ENCODE measurements around the gene NRXN3.

The NRXN3 gene

DNA sequence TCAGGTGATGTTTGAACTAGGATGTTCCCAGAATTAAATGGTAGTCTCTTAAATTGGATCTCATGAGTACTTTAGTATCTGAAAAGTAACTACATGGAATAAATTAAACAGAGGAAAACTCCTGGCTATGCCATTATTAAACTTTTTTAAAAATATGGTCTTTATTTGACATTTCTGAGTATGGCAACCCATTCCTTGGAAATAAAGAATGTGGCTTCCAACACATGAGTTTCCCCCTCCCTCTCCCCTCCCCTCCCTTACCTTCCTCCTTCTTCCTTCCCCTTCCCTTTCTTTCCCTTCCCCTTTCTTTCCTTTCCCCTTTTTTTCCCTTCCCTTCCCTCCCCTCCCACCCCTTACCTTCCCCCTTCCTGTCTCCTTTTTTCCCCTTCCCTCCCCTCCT is 1100.9 kb downstream of the NRXN3 start:
- no peak for DNase-seq

DNA sequence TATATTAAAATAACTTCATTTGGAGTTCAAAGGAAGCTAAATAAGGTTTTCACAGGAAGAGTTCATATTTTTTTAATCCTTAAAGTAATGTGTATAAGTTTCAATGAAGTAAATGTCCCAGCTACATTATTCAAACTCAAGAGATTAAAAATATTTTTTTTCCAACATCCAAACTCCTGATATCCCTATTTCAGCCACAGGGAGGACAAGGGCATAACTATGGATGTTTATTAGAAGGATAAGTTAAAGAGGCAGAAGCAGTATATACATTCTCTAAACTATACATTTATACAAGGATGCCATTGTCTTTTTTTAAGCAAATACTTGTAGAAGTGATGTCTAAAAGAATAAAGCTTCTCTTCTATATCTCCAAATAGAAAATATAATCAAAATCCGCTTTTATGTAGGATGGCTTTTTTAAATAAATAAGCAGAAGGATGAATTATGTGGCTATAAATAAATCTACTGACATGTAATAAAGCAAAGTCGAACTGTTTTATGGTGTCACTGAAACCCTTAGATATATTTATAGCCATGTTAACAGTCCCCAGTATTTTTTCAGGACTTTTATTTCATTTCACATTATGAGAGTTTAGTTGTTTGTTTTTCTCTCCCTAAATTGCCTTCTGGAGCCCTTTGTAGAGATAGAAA is 1104.6 kb downstream of the NRXN3 start:
- DNase-seq: no peak

DNA sequence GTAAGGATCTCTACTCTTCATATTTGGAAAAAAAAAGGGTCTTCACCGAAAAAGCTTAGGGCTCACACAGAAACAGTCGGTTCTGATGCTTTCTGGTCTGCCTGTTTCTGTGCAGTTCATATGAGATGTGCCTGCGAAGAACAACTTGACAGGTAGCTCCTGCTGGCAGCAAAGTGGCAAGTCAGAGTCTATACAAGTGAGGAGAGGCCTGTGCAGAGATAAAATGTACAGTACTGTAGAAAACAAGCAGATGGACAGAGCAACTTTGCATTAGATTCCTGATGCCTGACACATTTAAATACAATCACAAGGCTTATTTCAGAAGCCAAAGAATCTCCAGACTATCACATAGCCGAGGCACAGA is 1105.1 kb downstream of the NRXN3 start:
- DNase-seq: no peak

DNA sequence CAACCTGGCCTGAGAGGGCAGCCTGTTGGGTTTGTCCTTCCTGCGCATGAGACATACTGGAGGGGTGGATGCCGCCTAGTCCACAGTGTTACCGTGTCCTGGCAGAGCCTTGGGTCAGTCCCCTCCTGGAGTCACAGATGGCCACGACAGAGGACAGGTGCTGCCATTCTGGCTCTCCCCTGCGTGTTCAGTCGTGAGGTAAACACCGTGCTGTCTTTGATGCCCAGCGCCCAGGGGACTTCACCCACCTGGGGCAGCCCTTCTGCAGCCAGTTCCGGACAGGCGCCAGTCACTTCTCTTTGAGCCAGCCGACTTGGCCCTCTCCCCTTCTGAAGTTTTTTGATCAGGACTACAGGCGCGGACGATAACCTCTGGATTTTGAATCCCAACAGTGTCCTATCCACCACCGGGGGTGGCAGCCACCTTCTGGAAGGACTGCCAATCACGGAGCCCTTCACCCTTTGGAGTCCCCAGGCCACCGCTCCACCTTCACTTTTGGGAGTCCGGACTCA is 1108.2 kb downstream of the NRXN3 start:
- DNase-seq: no peak

DNA sequence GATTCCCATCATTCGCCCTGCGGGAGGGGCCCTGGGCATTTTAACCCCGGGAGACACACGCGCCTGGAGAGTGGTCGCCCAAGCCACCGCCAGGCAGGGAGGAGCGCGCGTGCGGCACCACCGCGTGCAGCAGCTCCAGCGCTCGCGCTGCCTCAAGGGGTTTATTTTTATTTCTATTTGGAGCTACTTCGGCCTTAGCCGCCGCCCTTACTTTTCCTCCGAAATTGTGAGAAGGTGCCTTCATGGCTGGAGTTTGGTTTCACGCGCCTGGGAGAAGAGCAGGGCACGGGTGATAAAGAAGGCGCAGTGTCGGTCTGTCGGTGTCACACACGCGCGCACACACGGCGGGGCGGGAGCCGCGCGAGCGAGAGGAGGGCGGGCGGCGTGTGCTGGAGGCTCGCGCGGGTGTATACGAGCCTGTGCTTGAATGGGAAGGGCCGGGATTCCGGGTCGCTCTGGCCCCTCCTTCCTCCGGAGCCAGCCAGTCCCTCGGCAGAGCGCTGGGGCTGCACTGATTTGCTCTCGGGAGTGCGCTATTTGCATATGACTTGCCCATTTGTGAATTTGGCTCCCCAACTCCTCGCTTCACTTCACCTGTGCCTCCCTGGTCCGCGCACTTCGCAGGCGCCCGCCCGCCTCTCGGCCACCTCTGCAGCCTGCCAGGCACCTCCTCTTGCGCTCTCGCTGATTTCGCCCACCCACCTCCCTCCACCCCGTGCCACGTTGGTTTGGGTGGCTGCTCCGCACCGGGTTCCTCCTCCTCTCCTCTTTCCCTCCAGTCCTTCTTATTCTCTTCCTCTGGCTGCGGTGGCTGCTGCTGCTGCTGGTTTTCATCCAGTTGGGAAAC is 1108.8 kb downstream of the NRXN3 start:
- peak; percentile 26 for DNase-seq

DNA sequence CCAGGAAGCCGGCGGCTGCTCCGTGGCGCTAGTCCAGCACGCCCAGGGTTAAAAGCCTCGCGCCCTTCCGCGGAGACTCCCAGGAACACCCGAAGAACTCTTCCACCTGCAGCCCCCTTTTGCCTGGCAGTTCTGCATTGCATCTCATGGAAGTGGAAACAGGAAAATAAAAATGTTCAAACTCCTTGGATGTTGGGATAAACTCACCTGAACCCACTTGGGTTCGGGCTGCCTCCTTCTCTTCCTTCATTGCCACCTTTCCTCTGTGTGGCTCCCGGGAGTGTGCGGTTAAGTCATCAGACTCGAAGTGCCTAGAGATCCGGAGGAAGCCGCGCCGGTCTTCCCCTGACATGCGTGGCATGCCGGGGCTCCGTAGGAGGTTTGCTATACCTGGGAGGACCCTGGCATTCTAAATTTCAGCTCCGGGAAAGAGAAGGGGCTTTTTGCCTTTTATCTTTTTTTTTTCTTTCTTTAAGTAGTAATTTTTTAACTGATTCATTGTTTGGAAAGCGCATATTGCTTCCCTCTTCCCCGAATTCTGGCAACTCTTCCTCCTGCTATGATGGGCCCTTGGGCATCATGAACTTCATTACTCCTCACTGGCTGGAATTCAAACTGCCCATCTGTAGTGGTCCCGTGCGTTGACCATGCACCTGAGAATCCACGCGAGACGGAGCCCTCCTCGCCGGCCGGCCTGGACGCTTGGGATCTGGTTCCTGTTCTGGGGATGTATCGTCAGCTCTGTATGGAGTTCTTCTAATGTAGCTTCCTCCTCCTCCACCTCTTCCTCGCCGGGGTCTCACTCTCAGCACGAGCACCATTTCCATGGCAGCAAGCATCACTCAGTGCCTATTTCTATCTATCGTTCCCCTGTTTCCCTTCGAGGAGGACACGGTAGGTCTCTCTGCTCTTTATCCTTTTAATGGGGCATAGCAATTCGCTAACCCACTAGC is 1109.7 kb downstream of the NRXN3 start:
- DNase-seq: no peak

DNA sequence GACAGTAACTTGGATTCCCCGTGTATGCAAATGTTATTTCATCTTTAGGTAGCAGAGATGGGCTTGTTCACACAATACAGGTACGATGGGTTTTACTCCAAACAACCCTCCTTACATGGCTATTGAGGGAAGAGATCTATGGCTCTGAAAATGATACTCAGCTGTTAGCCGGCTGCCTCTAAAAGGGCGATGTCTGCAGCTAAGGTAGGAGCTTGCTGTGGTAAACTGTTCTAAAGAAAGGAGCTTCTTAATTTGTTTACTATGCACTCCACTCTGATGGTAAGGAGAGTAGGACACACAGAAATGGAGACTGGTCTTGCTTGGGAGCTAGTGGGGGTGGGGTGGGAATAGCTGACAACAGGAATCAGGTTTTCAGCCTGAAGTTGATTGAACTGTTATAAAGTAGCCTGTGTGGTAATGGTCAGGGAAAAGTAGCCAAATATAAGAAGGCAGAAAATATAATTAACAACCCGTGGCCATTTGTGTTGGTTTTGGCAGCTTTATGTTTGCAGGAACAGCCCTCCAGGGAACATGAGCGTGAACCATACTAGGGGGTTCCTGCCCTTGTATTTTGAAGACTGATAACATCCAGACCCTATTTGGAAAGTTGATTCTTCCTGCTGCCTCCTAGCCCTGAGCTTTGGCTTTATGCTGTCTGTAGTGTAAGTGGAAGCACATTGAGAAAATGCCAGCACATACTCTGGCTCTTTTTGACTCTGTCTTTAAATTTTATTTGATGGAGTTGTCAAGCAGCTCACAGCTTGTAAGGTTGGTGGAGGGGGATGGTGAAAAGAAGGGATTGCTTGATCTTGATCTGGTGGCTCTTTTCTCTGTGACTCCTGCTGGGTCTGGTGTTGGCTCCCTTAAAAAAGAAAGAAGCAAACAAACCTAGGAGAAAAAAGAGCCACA is 1111.3 kb downstream of the NRXN3 start:
- no peak for DNase-seq

DNA sequence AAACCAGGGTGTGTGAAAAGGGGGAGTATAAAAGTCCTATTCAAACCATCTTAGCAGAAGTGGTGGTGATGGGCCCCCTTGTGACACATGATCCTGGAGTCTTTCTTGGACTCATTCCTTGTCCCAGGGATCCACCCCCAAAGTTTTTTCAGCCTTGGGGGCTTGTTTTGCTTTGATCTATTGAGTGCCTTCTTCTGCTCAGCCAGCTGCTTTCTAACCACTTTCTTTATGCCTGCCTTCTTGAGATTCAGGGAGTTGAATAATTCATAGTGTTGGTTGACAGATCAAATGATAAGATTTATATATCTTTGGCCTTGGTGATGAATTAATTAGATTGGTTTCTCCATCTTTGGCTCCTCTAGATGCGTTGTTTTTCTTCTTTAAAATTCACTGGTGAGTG is 1114.4 kb downstream of the NRXN3 start:
- DNase-seq: no peak

DNA sequence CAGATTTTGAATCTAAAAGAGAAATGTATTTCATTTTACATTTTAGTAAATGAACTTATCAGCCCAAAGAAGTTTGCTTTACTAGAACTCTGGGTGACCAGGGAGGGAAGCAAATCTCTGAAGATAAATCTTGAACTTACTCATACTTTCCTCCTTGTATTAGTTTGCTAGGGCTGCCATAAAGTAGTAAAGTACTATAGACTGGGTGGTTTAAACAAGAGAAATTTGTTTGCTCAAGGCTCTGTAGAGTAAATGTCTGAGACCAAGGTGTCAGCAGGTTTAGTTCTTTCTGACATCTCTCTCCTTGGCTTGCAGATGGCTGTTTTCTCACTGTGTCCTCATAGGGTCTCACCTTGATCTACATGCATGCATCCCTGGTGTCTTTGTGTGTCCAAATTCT is 1115.1 kb downstream of the NRXN3 start:
- DNase-seq: no peak

DNA sequence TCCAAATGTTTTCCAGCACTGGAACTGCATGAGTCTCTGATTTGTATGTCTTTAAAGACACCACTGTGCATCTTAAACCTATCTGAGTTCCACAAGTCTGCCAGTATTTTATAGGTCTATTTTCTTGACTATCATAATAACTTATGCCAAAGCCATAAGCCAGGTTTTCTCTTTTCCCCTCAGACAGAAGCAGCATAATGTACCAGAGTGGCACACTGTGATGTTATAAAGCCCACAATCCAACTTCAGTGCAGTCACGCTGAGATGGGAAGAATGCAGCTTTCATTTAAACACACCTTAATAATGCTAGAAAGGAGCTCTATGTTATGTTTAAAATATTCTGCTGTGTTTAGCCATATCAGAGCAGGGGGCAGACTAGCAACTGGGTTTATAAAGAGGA is 1117.8 kb downstream of the NRXN3 start:
- DNase-seq: no peak

DNA sequence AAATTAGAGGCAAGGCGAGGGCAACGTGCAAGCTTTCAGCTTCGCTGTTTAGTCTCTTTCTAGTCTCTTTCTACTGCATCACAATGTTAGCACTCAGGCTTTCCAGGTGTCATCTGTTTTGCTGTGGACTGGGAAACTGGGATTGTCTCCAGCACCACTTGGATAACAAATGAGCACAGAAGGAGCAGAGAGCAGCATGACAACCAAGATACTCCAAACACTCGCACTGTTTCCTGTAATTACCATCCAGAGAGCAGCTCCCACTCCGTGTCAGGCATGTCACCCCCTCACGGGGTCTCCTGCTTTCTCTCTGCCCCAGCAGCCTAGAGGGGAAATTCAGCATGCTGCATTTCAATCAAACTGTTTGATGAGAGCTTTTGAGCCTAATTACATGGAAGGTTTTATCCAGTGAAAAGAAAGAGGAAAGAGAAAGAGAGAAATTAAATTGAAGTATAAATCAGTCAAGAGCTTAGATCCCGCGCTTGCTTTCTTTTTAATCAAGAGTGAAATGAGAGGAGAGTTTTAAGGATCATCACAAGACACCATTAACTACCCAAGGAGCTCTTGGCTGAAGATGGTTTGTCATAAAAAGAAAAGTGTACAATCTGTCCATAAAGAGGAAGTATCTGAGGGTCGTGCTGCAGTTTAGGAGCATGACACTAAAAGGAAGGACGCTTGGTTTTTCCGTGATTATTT is 1123.5 kb downstream of the NRXN3 start:
- no peak for DNase-seq

DNA sequence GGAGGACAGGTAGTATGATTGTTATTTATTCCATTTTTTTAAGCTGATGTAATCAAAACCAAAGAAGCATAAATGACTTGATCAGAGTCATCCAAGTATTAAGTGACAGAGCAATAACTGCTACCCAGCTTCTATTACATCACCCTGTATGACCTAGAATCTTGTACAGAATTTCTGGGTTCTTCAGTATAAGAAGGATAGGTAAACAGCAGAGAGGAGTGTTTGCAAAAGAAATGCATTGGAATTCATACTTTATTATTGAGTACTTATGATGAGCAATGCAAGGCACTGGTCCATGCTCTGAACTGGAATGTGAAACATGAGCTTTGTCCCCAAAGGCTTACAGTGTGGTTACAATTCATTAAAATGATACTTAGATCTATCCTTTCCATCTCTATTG is 1124.3 kb downstream of the NRXN3 start:
- DNase-seq: no peak

DNA sequence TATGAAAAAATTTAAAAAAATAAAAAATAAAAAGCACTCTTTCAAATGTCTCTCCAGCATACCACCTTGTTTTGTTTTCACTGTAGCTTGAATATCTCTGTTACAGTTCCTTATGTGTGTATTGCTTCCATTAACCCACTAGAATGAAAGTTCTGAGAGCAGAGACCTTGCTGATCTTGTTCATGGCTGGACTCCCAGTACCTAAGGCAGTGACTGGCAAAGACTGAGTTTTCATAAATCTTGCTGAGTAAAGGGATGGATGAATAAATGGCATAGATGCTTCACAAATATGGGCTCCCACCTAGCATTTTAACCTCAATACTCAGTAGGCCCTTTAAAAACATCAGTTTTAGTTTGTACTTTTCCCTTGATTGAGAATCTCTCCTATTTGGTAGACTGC is 1125.2 kb downstream of the NRXN3 start:
- DNase-seq: no peak

DNA sequence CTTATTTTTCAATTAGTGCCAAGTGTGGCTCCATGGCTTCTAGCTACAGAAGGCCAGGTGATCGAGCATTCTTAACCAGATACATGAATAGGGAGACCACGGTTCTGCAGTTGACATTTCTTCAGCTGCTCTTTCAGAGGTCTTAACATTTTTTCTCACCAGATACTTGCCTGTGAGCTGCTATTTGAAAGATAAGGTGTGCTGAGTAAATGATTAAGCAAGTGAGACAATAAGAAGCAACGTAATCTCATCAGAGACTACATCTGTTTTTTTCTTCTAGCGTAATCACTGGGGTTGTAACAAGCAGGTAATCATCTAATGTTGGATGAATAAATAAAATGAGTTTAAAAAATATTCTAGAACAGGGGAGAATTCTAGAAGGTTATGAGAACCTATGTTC is 1128.2 kb downstream of the NRXN3 start:
- DNase-seq: no peak

DNA sequence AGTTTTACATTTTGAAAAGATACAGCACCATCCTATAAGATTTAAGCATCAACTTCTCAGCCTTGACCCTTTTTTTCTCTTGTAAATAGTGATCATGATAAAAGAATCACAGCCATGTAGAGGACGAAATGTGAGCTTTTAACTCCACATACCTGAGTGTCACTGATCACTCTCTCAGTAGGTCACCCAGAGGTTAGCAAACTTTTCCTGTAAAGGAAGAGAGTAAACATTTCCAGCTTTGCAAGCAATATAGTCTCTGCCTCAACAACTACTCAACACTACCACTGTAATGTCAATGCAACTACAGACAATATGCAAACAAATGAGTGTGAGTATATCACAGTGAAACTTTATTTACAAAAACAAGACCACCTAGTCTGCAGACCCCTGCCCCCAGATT is 1129.0 kb downstream of the NRXN3 start:
- DNase-seq: no peak

DNA sequence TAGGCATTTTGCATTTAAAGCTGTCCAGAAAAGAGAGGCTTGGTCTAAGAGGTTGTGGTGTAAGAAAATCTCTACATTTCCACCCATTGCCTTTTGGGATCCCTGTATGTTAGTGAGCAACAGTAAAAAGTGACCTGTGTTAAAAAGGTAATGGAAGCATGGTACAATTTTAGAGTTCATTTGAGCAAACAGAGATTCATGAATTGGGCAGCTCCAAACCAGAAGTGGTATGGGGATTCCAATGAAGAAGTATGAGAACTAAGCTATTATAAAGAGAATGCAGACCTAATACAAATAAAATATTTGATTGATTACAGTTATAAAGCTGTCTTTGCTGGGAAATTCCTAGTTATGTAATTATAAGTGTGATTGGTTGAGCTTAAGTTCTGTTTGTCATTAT is 1134.1 kb downstream of the NRXN3 start:
- no peak for DNase-seq

DNA sequence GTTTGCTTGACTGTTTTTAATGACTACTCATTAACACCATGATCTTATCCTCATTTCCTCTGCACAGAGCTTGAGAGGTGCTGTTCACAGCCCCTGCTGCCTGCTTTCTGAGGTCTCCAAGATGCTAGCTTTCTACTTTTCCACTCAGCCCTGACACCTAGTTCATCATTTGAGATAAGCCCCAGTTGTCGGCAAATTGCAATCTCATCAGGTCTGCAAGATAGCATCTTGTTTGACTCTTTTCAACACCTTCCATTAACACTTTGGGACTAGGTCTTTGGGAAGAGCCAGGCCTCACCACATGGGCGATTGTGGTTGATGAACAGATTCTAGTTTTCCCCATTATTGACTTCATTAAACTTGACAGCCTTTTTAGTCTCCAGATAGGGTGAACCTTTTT is 1136.4 kb downstream of the NRXN3 start:
- no peak for DNase-seq

DNA sequence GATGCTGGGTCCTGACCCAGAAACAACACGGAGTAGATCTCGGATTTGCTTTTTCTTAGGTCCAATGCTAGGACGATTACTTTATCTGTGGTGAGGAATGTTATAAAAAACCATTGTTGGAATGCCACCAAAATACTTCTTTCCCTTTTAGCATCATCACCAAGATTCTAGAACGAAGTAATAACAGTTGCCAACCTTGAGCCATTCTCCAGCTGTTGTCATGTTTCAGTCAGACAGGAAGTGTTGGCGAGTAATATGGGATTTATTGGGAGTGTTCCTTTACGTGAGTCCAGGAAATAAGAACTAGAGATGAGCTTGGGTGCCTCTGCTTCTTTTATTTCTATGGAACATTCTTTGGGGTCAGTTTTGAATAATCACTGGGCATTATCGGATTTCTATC is 1148.2 kb downstream of the NRXN3 start:
- no peak for DNase-seq

DNA sequence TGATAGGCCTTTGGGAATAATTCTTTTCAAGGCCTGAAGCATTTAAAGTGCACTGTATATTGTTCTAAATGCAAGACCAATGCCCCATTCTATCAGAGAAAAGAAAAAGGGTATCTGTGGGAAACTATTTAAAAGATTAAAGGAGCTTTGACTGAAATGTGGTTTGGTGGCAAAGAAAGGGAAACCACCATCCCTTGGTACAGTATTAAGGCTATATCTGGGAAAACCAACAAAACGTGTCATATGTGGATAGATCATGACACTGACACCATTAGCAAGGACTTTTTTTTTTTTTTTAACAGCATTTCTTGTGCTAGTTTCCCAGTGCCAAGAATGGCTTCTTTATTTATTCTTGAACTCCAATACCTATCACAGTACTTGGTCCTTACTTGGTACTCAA is 1150.4 kb downstream of the NRXN3 start:
- DNase-seq: no peak

DNA sequence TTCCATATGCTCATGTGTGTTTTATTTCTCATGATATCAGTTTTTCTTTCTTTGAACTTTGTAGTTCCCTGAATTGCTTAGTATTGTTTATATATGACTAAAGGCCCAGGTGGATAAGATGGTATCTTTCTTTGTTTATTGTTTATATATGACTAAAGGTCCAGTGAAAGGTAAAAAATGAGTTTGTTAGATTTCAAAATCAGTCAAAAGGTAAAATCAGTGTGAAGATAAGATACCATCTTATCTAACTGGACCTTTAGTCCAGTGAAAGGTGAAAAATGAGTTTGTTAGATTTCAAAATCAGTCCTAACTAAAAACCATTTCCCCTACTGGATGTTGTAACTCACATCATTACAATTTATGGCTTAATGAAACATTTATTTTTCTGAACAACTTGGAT is 1150.9 kb downstream of the NRXN3 start:
- DNase-seq: no peak

DNA sequence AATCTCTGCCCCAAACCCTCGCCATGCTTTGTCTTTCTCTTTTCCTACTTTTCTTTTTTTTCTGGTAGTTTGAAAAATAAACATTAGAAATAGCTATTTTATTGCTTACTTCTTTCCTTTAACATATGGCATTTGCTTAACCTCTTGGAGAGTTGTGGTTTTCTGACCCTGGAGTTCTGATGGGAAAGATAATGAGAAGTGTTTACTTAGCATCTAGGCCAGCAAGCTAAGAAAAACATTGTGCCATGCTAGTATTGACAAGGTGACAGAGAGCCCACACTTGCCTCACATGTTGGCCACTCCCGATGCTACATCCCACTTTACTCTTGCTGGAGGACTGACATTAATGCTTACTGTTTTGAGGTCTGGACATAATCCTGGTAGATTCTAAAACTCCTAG is 1154.9 kb downstream of the NRXN3 start:
- DNase-seq: peak; percentile 27

DNA sequence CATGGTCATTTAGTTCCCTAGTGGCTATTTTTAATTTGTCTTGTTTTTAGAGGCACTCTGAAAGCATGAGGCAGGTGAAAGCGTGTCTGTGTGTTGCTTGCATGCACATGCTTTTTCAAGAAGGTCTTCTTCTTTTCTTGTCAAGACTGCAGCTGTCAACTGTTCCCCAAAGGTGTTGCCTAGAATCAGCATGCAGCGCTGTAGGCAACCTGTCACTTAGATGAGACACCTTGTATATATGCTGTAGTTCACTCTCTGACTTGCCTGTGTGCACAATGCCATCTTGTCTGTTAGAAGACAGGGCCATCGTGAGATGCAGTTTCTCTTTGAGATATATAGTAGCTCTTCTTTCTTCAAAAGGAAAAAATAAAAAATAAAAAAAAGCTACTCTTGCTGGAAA is 1155.4 kb downstream of the NRXN3 start:
- no peak for DNase-seq

Data from NCI-H2029 (cell line).